ENCODE results near the gene KPNA1. TPM values are rescaled to one million over a fixed set of nuclear protein-coding genes. Genes with fewer than 3 reads are reported as not detected.
"Not testable (repeated sequence)": the region's sequence is repeated elsewhere in the genome, so short reads cannot be mapped to it uniquely, and the experiment has no call there.

Gene KPNA1
- total RNA-seq, 2 donors from 2014 or later = 30.7 to 59.2 TPM

DNA sequence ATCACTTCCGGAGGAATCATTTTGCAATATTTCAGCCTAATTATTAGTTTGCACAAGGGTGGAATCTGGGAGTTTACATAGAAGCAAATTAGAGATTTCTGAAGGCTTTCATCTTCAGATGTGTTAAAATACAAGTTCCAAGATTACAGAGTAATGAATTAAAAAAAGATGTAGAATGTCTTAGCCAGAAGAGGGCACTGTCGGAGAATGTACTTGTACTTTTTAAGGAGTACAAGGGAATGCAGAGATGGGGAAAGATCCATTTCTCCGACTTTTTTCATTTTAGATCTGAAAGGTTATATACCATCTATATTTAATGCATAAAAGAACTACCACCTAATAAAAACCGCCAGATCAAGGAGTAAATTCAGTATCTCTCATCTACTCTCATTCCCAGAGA lies 55.7 kb downstream of the KPNA1 start:
- TF ChIP-seq, protein P1, sequence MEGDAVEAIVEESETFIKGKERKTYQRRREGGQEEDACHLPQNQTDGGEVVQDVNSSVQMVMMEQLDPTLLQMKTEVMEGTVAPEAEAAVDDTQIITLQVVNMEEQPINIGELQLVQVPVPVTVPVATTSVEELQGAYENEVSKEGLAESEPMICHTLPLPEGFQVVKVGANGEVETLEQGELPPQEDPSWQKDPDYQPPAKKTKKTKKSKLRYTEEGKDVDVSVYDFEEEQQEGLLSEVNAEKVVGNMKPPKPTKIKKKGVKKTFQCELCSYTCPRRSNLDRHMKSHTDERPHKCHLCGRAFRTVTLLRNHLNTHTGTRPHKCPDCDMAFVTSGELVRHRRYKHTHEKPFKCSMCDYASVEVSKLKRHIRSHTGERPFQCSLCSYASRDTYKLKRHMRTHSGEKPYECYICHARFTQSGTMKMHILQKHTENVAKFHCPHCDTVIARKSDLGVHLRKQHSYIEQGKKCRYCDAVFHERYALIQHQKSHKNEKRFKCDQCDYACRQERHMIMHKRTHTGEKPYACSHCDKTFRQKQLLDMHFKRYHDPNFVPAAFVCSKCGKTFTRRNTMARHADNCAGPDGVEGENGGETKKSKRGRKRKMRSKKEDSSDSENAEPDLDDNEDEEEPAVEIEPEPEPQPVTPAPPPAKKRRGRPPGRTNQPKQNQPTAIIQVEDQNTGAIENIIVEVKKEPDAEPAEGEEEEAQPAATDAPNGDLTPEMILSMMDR (IDR thresholded peaks at IDR 0.05) = no peak
- Histone ChIP-seq H3K36me3 (peaks cover 36% of the 10 kb centered on the region), H3K27ac (no peak overlapping the region), H3K9me3 (no peaks in the 10 kb centered on the region), H3K4me1 (ENCODE audit: control insufficient read depth in 1 of 2, low read depth in 2 of 2) (no peaks in the 10 kb centered on the region), H3K4me3 (no peak overlapping the region), H3K27me3 (replicated peaks; ENCODE audit: insufficient read depth) (no peaks in the 10 kb centered on the region)
- no peak for ATAC-seq (ENCODE audit: insufficient number of reproducible peaks, low FRiP score, low read depth)
- no peak for DNase-seq (ENCODE audit: low spot score)

DNA sequence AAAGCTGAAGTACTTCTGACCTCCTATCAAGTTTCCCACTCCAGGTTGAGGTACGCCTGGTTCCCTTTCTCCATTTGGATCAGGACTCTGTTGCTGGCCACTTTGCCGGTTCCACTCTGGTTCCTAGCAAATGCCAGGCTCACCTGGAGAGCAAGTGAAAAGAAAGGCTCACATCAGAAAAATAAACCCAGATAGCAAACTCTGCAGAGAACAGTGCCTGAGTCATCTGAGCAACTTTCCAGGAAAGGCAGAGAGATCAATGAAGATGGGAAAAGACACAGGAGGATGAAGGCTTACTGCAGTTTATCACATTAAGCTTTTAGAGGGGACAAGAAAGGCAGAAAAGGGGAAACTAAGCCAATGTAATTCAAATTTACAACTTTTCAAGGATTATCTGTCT lies 57.0 kb downstream of the KPNA1 start:
- TF ChIP-seq, protein P1 (IDR thresholded peaks at IDR 0.05) = no peak
- Histone ChIP-seq H3K27me3 (replicated peaks; ENCODE audit: insufficient read depth) (no peaks in the 10 kb centered on the region), H3K36me3 (peaks cover 34% of the 10 kb centered on the region), H3K4me3 (no peak overlapping the region), H3K27ac (no peak overlapping the region), H3K9me3 (no peaks in the 10 kb centered on the region), H3K4me1 (ENCODE audit: control insufficient read depth in 1 of 2, low read depth in 2 of 2) (no peaks in the 10 kb centered on the region)
- DNase-seq (ENCODE audit: low spot score) = no peak
- ATAC-seq (ENCODE audit: insufficient number of reproducible peaks, low FRiP score, low read depth) = no peak

DNA sequence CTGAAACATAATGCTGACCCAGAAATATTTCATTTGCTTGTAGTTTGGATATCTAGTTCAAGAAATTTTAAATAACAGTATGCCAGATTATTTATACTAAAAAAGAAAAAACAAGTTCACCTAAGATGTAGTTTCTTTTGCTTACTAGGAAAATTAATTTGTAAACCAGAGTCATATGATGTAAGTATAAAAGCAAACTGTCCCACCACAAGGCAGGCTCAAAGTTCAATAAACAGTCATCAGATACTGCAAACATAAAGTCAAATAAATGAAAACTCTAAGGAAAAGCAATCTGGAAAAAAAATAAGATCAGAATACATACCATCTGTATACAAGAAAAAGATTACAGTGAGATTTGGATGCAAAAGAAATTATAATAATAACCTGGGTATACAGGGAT lies 58.7 kb downstream of the KPNA1 start:
- Histone ChIP-seq H3K9me3 (no peaks in the 10 kb centered on the region), H3K27ac (no peak overlapping the region), H3K27me3 (replicated peaks; ENCODE audit: insufficient read depth) (no peaks in the 10 kb centered on the region), H3K4me3 (no peak overlapping the region), H3K36me3 (peaks cover 26% of the 10 kb centered on the region), H3K4me1 (ENCODE audit: control insufficient read depth in 1 of 2, low read depth in 2 of 2) (no peaks in the 10 kb centered on the region)
- ATAC-seq (ENCODE audit: insufficient number of reproducible peaks, low FRiP score, low read depth) (no peak), DNase-seq (ENCODE audit: low spot score) (no peak)
- TF ChIP-seq, protein P1 (IDR thresholded peaks at IDR 0.05) = no peak

DNA sequence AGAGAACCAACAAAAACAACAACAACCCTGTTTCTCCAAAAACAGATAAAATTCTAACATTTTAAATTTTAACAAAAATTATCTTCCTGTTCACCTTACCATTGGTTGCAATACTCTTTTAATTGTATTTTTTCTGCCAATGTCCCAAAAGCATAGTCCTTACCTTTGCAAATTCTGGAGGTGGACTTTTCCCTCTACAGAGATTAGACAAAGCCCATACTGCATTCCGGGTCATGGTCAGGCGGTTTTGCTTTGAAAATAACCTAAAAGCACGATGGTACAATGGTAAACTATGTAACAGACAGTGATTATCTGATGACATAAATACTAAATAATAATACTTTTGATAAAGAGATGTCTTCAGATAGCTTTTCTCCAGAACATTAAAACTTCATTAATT lies 63.4 kb downstream of the KPNA1 start:
- H3K4me1 ChIP-seq (ENCODE audit: control insufficient read depth in 1 of 2, low read depth in 2 of 2) = no peaks in the 10 kb centered on the region
- no peaks in the 10 kb centered on the region for H3K27me3 ChIP-seq (replicated peaks; ENCODE audit: insufficient read depth)
- H3K27ac ChIP-seq = no peak overlapping the region
- no peak overlapping the region for H3K4me3 ChIP-seq
- no peak for DNase-seq (ENCODE audit: low spot score)
- H3K36me3 ChIP-seq = peaks cover 27% of the 10 kb centered on the region
- TF ChIP-seq, protein P1 (IDR thresholded peaks at IDR 0.05) = no peak
- no peak for ATAC-seq (ENCODE audit: insufficient number of reproducible peaks, low FRiP score, low read depth)
- H3K9me3 ChIP-seq = no peaks in the 10 kb centered on the region

DNA sequence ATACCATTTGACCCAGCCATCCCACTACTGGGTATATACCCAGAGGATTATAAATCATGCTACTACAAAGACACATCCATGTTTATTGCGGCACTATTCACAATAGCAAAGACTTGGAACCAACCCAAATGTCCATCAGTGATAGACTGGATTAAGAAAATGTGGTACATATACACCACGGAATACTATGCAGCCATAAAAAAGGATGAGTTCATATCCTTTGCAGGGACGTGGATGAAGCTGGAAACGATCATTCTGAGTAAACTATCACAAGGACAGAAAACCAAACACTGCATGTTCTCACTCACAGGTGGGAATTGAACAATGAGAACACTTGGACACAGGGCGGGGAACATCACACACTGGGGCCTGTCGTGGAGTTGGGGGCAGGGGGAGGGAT lies 66.5 kb downstream of the KPNA1 start:
- H3K36me3 ChIP-seq = peaks cover 33% of the 10 kb centered on the region

DNA sequence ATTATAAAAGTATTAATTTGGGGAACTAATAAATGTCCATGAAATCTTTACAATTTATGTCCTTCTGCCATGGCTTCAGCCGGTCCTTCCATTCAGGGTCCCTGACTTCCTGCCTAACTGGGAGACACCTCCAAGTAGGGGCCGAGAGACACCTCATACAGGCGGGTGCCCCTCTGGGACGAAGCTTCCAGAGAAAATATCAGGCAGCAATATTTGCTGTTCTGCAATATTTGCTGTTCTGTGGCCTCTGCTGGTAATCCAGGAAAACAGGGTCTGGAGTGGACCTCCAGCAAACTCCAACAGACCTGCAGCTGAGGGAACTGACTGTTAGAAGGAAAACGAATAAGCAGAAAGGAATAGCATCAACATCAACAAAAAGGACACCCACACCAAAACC lies 70.2 kb downstream of the KPNA1 start:
- H3K4me3 ChIP-seq; H3K27ac ChIP-seq; H3K27me3 ChIP-seq (replicated peaks; ENCODE audit: insufficient read depth); DNase-seq (ENCODE audit: low spot score); H3K4me1 ChIP-seq (ENCODE audit: control insufficient read depth in 1 of 2, low read depth in 2 of 2); ATAC-seq (ENCODE audit: insufficient number of reproducible peaks, low FRiP score, low read depth); H3K9me3 ChIP-seq: not testable (repeated sequence)
- peaks cover 41% of the 10 kb centered on the region for H3K36me3 ChIP-seq

More for the DNA sequence above, 66.5 kb downstream of the KPNA1 start:
- not testable (repeated sequence) for H3K27me3 ChIP-seq (replicated peaks; ENCODE audit: insufficient read depth); H3K9me3 ChIP-seq; H3K4me3 ChIP-seq; H3K27ac ChIP-seq; H3K4me1 ChIP-seq (ENCODE audit: control insufficient read depth in 1 of 2, low read depth in 2 of 2); DNase-seq (ENCODE audit: low spot score); ATAC-seq (ENCODE audit: insufficient number of reproducible peaks, low FRiP score, low read depth)

DNA sequence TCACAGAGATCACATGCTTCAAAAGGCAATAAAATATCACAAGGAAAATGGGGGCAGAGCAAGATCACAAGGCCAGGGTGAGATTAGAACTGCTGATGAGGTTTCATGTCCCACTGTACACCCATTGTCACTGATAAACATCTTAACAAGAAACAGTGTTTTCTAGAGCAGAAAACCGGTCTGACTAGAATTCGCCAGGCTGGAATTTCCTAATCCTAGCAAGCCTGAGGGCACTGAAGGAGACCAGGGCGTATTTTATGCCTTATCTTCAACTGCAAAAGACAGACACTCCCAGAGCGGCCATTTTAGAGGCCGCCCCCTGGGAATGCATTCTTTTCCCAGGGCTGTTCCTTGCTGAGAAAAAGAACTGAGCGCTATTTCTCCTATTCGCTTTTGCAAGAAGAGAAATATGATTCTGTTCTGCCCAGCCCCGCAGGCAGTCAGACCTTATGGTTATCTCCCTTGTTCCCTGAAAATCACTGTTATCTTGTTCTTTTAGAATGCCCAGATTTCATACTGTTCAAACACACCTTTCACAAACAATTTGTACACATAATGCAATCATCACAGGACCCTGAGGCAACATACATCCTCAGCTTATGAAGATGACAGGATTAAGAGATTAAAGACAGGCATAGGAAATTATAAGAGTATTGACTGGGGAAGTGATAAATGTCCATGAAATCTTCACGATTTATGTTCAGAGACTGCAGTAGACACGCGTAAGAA lies 70.8 kb downstream of the KPNA1 start:
- not testable (repeated sequence) for H3K27ac ChIP-seq; H3K4me3 ChIP-seq; H3K9me3 ChIP-seq; H3K4me1 ChIP-seq (ENCODE audit: control insufficient read depth in 1 of 2, low read depth in 2 of 2); DNase-seq (ENCODE audit: low spot score); ATAC-seq (ENCODE audit: insufficient number of reproducible peaks, low FRiP score, low read depth); H3K27me3 ChIP-seq (replicated peaks; ENCODE audit: insufficient read depth)
- peaks cover 35% of the 10 kb centered on the region for H3K36me3 ChIP-seq
